HG03558 (cell line): ENCODE data around the gene LARGE1.

ENCODE experiments used
- ATAC-seq: cut with Tn5 transposase; IDR thresholded peaks from one replicate; pipeline ENCODE4 v1.9.1; 2021; ENCODE audit warnings: moderate number of reproducible peaks; ENCODE audit not compliant: unreplicated experiment; ENCODE audit errors: extremely low read depth

LARGE1 gene

GRCh38 chr22:33687464-33687863, 232.8 kb downstream of the LARGE1 start:
- no peak for ATAC-seq

DNA sequence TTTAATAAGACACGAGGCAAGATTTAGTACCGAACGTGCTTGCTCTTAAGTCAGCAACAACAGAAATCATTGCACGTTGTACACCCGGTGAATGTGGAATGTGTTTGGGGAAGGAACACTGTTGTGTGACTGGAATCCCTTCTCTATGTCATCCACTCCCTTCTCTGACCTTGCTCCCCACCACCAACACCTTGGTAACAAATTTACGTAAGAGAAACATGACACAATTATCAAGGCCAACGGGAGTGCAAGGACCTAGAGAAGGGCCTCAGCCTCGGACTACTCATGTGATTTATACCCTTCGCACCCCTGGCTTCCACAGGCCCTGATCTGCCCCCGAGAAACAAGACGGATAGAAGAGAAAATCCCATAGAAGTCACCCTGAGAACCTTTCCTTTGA, 236.2 kb downstream of the LARGE1 start:
- no peak for ATAC-seq

GRCh38 chr22:33682927-33683326, 237.3 kb downstream of the LARGE1 start:
- ATAC-seq = no peak

DNA sequence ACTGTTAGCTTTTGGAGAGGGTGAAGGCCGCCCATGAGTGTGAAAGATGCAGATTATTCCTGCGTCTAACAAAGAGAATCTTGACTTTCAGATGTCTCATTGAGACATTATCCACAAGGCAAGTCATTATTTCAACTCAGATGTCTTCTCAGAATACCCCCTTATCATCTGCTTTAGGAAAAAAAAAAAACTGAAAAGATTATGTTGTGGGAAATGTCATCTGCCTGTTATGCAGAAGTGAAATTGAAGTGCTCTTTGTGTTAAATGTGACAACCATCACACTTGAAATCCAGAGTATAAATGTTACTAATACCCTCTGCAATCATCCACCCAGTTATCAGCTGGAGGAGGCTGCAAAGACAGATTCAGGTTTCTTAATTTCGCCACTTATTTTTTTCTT, 239.6 kb downstream of the LARGE1 start:
- no peak for ATAC-seq

GRCh38 chr22:33678523-33678922, 241.8 kb downstream of the LARGE1 start:
- no peak for ATAC-seq

DNA sequence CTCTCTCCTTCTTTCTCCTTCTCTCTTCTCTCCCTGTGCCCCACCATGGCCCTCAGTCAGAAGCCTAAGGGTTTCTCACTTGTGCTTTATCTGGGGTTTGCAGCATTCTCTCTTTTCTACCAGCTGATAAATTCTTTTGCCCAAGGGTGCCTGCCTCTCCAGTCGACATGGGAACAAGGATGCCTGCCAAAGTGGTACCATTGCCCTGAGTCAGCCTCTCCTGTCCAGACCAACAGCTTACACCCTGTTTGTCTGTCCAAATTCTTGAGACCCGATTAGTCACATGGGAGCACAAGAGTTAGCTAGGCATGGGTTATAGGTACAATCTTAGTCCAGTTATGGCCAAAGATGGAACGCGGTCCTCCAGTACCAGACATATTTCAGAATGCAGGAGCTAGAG, 242.7 kb downstream of the LARGE1 start:
- ATAC-seq = no peak

- ATAC-seq = no peak
Measured at GRCh38 chr22:33674357-33674756, 245.9 kb downstream of the LARGE1 start.

DNA sequence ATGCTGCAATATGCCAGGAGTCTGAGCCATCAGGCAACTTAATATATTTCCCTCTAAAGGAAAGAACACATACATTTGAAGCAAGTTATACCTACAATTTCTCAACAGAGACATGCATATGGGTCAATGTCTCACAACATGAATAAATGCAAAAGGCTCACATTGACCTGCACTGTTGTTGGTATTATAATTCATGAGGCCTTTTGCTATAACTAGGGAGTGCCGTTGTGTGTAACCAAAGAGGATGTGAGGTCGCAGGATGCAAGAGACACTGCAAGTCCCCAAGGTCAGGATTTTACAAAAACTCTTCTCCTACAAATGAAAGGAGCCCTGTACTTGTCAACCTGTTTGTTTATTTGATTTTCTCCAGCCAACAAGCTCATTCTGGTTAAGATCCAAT, 250.5 kb downstream of the LARGE1 start:
- no peak for ATAC-seq

DNA sequence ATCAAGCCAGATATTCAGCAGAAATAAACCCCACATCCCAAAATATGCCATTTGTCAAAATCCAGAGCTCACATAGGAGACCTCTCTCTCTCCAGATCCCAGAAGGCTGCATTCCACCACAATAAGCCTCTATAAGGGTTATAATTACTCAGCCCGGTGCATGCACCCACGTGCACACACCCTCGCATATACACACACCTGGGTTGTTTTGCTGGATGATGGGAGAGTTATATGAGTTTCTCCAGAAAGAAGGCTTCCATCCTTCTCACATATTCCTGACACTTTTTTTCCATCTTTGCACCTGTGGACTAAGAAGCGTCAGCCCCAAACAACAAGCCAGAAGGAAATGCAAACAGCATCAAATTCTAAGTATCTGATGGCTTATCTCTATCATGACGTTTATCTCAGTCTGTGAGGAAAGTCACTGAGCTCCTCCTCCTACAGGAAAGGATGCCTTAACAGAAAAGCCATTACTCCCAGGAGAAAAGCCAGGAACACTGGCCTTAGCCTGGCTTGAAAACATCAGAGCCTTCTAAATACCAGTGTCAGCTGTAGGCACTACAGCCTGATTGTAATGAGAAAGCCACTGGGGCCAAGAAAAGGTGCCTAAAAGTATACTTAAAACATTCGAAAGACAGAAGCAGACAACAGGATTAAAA, 253.2 kb downstream of the LARGE1 start:
- no peak for ATAC-seq

DNA sequence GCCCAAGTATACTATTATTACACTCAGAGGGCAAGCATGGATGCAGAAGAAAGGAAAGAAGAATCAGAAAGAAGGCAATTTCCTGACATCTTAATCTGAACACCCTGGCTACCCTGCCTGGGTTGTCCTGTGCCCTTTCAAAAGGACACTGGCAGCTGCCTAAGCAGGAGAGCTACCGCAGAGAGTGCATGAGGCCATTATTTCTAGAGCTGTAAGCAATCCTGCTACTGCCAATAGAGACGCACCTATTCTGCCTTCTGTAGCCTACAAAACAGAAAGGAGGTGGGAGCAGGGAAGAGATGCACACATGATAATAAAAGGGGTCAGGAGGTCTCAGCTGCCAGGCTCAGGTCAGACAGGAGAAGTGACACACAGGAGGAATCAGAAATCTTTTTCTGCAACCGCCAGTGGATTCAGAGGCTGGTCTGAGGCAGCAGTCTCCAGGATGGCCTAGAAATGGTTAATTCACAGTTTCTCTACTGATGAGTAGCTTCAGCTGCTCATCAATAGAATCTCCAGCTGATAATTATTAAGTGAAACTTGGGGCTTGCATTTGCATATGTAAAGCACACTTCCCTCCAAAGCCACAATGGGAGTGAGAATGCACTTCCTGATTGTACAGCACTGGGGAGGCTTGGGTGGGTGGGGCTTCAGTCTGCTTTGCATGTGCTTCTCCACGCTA, 253.9 kb downstream of the LARGE1 start:
- ATAC-seq = no peak

DNA sequence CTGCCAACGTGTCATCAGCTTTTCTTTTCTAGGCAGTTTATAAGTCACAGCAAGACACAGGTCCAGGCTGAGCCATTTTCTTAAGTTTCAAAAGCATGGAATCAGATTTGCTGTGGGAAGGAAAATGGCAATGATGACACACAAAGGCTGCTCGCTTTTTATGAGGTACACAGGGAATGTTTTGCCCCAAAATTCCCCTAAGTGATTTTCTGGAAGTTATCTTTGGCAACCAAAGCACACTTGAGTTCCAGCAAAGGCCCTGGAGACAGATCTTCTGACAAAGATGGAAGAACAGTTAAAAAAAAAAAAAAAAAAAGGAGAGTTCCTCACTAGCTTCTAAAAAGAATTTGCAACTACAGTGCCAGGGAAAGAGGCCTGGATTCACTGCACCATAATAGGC, 260.8 kb downstream of the LARGE1 start:
- no peak for ATAC-seq

DNA sequence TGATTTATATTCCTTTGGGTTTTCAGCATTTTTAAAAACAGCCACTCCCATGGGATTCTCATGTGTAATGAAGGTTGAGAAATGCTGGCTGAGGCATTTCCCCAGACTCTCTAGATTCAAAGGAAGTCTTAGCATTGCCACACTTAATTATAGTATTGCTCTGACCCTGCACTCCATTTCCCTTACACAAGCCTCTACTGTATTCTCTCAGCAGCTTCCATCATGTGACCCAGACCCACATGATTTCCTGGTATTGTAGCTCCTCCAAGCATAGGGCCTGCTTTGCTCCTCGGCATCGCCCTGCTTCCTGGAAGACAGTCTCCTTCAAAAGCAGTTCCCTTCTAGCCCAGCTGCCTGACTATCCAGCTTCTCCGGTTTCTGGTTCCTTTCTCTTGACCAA, 261.5 kb downstream of the LARGE1 start:
- no peak for ATAC-seq

DNA sequence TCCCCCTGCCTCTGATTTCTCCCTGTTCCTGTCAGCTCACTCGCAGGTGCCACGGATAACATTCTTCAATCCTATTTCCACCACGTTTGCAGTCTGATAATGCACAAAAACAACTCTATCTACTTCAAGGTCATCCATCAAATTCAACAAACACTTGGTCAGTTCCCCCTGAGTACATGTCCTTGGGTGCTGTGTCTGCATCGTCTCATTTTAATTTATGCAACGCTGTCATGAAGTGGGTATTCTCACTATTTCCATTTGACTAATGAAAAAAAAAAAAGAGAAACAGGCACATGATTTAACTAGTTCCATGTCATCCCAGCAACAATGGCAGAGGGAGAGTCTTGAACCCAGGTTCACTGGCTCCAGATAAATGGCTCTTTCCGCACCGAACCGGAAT, 262.6 kb downstream of the LARGE1 start:
- ATAC-seq = no peak

DNA sequence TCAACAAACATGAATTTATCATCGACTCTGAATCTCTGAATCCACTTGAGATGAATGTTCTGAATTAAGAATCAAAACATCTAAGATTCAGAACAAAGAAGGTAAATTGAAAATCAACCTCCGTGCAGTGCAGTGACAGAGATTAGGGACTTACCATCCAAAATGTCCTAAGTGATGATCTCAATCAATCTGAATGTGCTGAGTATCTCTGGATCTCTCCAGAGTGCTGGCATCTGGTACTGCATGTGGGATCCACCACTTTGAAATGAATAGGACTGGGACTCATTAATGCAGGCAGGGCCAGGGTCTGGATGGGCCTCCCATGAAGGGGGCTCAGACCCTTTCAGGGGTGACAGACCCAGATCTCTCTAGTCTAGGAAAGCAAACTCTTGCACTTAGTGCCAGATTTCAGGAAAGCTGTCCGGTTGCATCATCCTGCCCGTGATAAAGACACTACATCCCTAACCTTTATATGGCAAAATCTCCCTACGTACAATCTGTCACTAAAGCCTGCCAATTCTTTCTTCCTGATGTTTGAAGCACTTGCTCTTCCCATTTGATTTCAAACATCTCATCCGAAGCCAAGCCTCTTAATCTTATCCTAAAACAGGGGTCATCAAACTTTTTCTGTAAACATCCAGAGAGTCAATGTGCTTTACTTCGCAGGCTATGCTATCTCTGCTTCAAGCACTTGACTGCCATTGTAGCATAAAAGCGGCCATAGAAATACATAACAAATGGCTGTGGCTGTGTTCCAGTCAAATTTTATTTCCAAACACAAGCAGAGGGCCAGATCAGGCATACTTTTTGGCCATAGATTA, 263.3 kb downstream of the LARGE1 start:
- no peak for ATAC-seq

- no peak for ATAC-seq
Measured at GRCh38 chr22:33654173-33654895, 265.9 kb downstream of the LARGE1 start.

DNA sequence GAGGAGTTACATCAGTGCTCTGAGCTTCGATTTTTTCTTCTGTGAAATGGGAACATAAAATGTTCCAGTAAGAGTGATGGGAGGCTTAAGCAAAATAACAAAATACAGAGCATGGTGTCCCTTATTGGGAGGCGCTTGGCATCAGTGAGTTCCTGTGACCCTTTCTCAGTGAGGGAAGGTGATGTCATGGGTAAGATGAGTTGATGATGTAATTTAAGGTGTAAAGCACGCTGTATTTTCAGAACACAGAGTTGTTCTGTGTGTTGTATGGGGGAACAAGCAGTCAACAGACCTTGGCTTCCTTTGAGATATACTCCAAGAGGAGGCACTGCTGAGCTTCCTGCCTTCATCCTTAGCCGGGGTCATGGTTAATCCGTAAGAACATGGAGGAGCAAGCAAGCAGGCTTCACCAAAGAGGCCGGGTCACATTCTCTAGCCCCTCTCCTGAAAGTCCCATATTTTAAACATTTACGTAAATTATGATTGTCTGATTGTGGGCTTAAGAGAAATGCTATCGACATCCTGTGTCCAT, 266.7 kb downstream of the LARGE1 start:
- ATAC-seq = no peak

DNA sequence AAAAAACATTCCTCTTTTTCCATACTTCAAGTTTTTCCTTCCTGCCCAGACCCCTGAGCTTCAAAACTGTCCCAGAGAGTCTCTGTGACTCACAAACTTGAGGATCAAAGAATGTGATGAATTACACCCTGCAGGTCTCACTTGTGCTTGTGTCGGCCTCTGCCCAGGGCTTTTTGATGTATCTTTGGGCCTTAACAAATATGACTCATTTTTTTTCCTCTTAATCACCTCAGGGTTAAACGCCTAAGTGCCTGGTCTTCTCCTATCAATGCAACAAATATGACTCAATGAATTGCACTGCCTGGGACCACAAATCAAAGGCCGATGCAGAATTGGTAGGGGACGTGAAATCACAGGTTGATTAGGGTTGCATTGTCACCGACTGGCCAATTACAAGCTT, 267.7 kb downstream of the LARGE1 start:
- no peak for ATAC-seq

DNA sequence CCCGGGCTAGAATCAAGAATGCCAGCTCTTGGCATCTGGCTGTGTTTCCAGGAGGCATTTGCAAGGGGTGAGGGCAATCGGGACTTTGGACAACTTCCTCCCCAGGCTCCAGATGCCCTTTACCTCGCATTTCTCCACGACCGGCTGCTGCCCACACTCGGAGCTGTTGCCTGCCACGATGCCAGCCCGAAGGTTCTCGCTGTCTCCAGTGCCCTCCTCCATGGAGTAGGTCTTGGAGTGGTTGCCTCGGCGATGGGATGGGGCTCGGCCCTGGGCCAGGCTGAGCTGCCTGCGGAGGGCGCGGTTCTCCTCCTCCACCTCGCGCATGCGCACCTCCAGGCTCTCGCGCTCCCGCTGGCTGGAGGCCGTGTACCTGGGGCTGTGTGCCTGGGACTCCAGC, 270.0 kb downstream of the LARGE1 start:
- ATAC-seq = no peak

DNA sequence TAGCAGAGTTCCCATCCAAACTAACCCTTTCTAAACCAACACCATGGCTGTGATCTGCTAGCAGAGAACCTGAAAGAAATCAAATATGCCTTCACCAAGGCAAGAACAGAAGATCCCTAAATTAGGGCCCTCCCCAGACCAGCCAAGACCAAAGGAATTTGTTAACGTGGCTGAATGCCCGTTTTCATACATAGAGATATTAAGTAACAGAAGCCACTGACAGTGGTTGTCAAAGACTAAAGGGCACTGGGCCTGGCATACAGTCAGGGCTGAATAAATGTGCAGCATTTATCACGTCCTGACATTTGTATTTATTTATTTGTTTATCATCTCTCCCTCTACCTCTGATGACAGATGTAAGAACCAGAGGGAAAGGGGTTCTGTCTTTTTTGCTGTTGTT, 271.8 kb downstream of the LARGE1 start:
- no peak for ATAC-seq

DNA sequence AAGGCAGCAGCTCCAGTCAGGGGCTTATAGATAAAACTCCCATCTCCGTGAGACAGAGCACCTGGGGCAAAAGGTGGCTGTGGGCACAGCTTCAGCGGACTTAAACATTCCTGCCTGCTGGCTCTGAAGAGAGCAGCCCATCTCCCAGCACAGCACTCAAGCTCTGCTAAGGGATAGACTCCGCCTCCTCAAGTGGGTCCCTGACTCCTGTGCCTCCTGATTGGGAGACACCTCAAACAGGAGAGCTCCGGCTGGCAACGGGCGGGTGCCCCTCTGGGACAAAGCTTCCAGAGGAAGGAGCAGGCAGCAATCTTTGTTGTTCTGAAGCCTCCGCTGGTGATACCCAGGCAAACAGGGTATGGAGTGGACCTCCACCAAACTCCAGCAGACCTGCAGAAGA, 279.4 kb downstream of the LARGE1 start:
- no peak for ATAC-seq
